Neural progenitor cell (in vitro differentiated cells): ENCODE measurements around the gene MAPK10. TPM values are rescaled to one million over a fixed set of nuclear protein-coding genes. Genes with fewer than 3 reads are reported as not detected.

Experiments used
- DNase-seq: peaks from one replicate; pipeline ENCODE4 v3.0.0-alpha.2; 2016; ENCODE audit warnings: low spot score
- H2AFZ ChIP-seq: fragments of 200-600 bp; sonication (generic); replicated peaks from 2 replicates; pipeline ENCODE4 v1.6.1; 2016; ENCODE audit warnings: antibody characterized with exemption
- H3F3A ChIP-seq: fragments of 200-600 bp; sonication (generic); 2 replicates; pipeline ENCODE4 v1.6.1; 2016; ENCODE audit warnings: antibody characterized with exemption, low read depth
- H3K27ac ChIP-seq: fragments of 200-600 bp; sonication (generic); 2 replicates; pipeline ENCODE4 v1.5.1; 2016; ENCODE audit warnings: mild to moderate bottlenecking
- H3K27me3 ChIP-seq: fragments of 200-600 bp; sonication (generic); 2 replicates; pipeline ENCODE4 v1.6.1; 2016; ENCODE audit warnings: mild to moderate bottlenecking, moderate library complexity
- H3K36me3 ChIP-seq: fragments of 200-600 bp; sonication (generic); 2 replicates; pipeline ENCODE4 v1.5.1; 2016
- H3K4me1 ChIP-seq: fragments of 200-600 bp; sonication (generic); 2 replicates; pipeline ENCODE4 v1.6.1; 2016; ENCODE audit warnings: mixed run types
- H3K4me2 ChIP-seq: fragments of 200-600 bp; sonication (generic); 2 replicates; pipeline ENCODE4 v1.6.1; 2016
- H3K4me3 ChIP-seq: fragments of 200-600 bp; sonication (generic); 2 replicates; pipeline ENCODE4 v1.5.1; 2016
- H3K79me2 ChIP-seq: fragments of 200-600 bp; sonication (generic); 2 replicates; pipeline ENCODE4 v1.6.1; 2016; ENCODE audit warnings: low read depth
- H3K9ac ChIP-seq: fragments of 200-600 bp; sonication (generic); 2 replicates; pipeline ENCODE4 v1.6.1; 2016
- H3K9me3 ChIP-seq: fragments of 200-600 bp; sonication (generic); 2 replicates; pipeline ENCODE4 v1.5.1; 2016; ENCODE audit warnings: low read depth
- H4K20me1 ChIP-seq: fragments of 200-600 bp; sonication (generic); 2 replicates; pipeline ENCODE4 v1.6.1; 2016; ENCODE audit warnings: low read depth
- H3K27ac Mint-ChIP-seq: 3 replicates; pipeline ENCODE4 v1.8.0; 2021; ENCODE audit warnings: mixed read lengths
- H3K27me3 Mint-ChIP-seq: 2 replicates; pipeline ENCODE4 v1.8.0; 2022; ENCODE audit warnings: low read depth, mild to moderate bottlenecking, inconsistent platforms, moderate library complexity, mixed read lengths; ENCODE audit not compliant: insufficient read depth
- H3K36me3 Mint-ChIP-seq: 3 replicates; pipeline ENCODE4 v1.8.0; 2021; ENCODE audit warnings: mixed read lengths
- H3K4me1 Mint-ChIP-seq: 3 replicates; pipeline ENCODE4 v1.8.0; 2021; ENCODE audit warnings: mixed read lengths
- H3K4me3 Mint-ChIP-seq: 3 replicates; pipeline ENCODE4 v1.8.0; 2021; ENCODE audit warnings: mild to moderate bottlenecking, moderate library complexity, mixed read lengths
- H3K9me3 Mint-ChIP-seq: 3 replicates; pipeline ENCODE4 v1.8.0; 2020; ENCODE audit warnings: mixed read lengths
- EZH2 ChIP-seq: fragments of 200-600 bp; sonication (generic); IDR thresholded peaks from 2 replicates; pipeline ENCODE4 v1.6.1; 2017; ENCODE audit warnings: antibody characterized with exemption, mild to moderate bottlenecking, moderate library complexity
- EZH2phosphoT487 ChIP-seq: fragments of 200-600 bp; sonication (generic); IDR thresholded peaks from 2 replicates; pipeline ENCODE4 v1.6.1; 2017; ENCODE audit warnings: antibody characterized with exemption
- total RNA-seq: library from RNA; depleted of rRNA; stranded (reverse); fragments of >200 nt; gene quantifications from 2 replicates; pipeline ENCODE4 v1.2.3, GENCODE V29; 2015; ENCODE audit warnings: low replicate concordance
- TF ChIP-seq, protein P1 (sequence below): fragments of 200-600 bp; sonication (generic); IDR thresholded peaks from 2 replicates; pipeline ENCODE4 v1.5.1; 2017; ENCODE audit warnings: antibody characterized with exemption, mild to moderate bottlenecking

Gene MAPK10
- total RNA-seq, 1 donor from 2014 or later, result 383 TPM

GRCh38 chr4:86376850-86377249 lies 17.0 kb upstream of the MAPK10 start:
- peak overlapping the region; percentile 56 for H3K4me3 Mint-ChIP-seq
- Histone ChIP-seq H3K4me1 (peaks cover 16% of the 10 kb centered on the region), H3F3A (peaks cover 14% of the 10 kb centered on the region), H3K27me3 (no peaks in the 10 kb centered on the region), H3K27ac (peak overlapping the region; percentile 40), H2AFZ (no peak overlapping the region), H3K79me2 (no peaks in the 10 kb centered on the region), H3K9ac (no peak overlapping the region), H3K36me3 (no peaks in the 10 kb centered on the region), H3K4me2 (peak overlapping the region; percentile 28), H4K20me1 (no peaks in the 10 kb centered on the region), H3K9me3 (peaks cover 6% of the 10 kb centered on the region), H3K4me3 (no peak overlapping the region)
- H3K4me1 Mint-ChIP-seq, result peaks cover 13% of the 10 kb centered on the region
- H3K27ac Mint-ChIP-seq, result peak overlapping the region; percentile 72
- H3K36me3 Mint-ChIP-seq, result peaks cover 35% of the 10 kb centered on the region
- H3K9me3 Mint-ChIP-seq, result peaks cover 31% of the 10 kb centered on the region
- H3K27me3 Mint-ChIP-seq, result peaks cover 5% of the 10 kb centered on the region
- peak; percentile 55 for DNase-seq
- TF ChIP-seq EZH2phosphoT487 (no peak), EZH2 (no peak)

DNA sequence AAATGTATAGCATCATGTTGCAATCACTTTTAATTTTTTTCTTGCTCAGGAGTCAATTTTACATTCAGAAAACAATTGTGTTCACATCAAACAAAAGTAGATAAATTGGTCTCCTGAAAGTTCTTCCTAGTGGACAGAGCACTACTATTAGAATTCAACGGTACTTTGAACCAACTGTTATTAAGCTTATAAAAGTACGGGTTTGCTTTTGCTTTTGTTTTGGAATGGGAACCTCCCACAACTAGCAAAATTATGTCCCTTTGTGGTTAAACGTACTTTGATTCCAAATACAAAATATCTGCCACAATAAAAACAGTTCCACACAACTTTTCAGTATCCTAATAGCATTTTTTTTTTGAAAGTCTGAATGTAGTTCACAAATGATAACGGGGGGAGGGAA lies 8.6 kb upstream of the MAPK10 start:
- peak overlapping the region; percentile 52 for H3K4me2 ChIP-seq
- H3K79me2 ChIP-seq, result no peaks in the 10 kb centered on the region
- H2AFZ ChIP-seq, result no peak overlapping the region
- H3K36me3 ChIP-seq, result no peaks in the 10 kb centered on the region
- no peak overlapping the region for H3K27ac ChIP-seq
- H3K27me3 Mint-ChIP-seq, result no peaks in the 10 kb centered on the region
- no peak overlapping the region for H3K4me3 ChIP-seq
- no peak overlapping the region for H3K9ac ChIP-seq
- H3K27ac Mint-ChIP-seq, result no peak overlapping the region
- peaks cover 3% of the 10 kb centered on the region for H3K4me1 Mint-ChIP-seq
- peaks cover 20% of the 10 kb centered on the region for H3K4me1 ChIP-seq
- H4K20me1 ChIP-seq, result no peaks in the 10 kb centered on the region
- H3K9me3 ChIP-seq, result no peaks in the 10 kb centered on the region
- DNase-seq, result no peak
- peaks cover 20% of the 10 kb centered on the region for H3K9me3 Mint-ChIP-seq
- H3K36me3 Mint-ChIP-seq, result peaks cover 11% of the 10 kb centered on the region
- H3K27me3 ChIP-seq, result no peaks in the 10 kb centered on the region
- no peak for TF ChIP-seq EZH2phosphoT487
- TF ChIP-seq EZH2, result no peak
- TF ChIP-seq, protein P1, sequence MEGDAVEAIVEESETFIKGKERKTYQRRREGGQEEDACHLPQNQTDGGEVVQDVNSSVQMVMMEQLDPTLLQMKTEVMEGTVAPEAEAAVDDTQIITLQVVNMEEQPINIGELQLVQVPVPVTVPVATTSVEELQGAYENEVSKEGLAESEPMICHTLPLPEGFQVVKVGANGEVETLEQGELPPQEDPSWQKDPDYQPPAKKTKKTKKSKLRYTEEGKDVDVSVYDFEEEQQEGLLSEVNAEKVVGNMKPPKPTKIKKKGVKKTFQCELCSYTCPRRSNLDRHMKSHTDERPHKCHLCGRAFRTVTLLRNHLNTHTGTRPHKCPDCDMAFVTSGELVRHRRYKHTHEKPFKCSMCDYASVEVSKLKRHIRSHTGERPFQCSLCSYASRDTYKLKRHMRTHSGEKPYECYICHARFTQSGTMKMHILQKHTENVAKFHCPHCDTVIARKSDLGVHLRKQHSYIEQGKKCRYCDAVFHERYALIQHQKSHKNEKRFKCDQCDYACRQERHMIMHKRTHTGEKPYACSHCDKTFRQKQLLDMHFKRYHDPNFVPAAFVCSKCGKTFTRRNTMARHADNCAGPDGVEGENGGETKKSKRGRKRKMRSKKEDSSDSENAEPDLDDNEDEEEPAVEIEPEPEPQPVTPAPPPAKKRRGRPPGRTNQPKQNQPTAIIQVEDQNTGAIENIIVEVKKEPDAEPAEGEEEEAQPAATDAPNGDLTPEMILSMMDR, result no peak
- H3K4me3 Mint-ChIP-seq, result no peak overlapping the region
- H3F3A ChIP-seq, result peaks cover 5% of the 10 kb centered on the region

DNA sequence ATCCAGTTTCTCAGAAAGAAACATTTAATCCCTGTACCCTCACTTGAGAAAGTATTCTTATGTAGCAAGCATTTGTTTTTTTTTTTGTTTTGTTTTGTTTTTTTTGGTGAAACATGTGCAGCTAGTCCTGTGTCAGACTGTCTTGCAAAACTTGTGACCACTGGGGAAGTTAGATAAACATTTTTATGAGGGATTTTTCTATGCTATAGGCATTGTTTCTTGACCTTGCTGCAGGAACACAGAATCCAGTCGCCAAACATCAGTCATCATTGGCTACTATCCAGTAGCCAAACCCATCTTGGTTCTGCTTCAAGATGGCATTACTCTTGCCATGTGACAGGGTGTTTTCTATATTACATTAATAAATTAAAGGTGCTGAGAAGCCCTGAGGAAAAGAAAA lies 7.7 kb upstream of the MAPK10 start:
- no peak for DNase-seq
- H3F3A ChIP-seq, result peaks cover 5% of the 10 kb centered on the region
- H3K27me3 ChIP-seq, result no peaks in the 10 kb centered on the region
- H3K4me3 Mint-ChIP-seq, result no peak overlapping the region
- no peaks in the 10 kb centered on the region for H3K27me3 Mint-ChIP-seq
- peaks cover 3% of the 10 kb centered on the region for H3K4me1 Mint-ChIP-seq
- H3K79me2 ChIP-seq, result no peaks in the 10 kb centered on the region
- no peak overlapping the region for H3K4me3 ChIP-seq
- no peak overlapping the region for H3K27ac ChIP-seq
- H3K36me3 ChIP-seq, result no peaks in the 10 kb centered on the region
- H3K36me3 Mint-ChIP-seq, result peaks cover 8% of the 10 kb centered on the region
- no peaks in the 10 kb centered on the region for H3K9me3 ChIP-seq
- H2AFZ ChIP-seq, result no peak overlapping the region
- TF ChIP-seq, protein P1, result no peak
- TF ChIP-seq EZH2phosphoT487, result no peak
- no peak for TF ChIP-seq EZH2
- peaks cover 20% of the 10 kb centered on the region for H3K4me1 ChIP-seq
- H3K9ac ChIP-seq, result no peak overlapping the region
- no peaks in the 10 kb centered on the region for H4K20me1 ChIP-seq
- H3K27ac Mint-ChIP-seq, result no peak overlapping the region
- H3K9me3 Mint-ChIP-seq, result peaks cover 13% of the 10 kb centered on the region
- no peak overlapping the region for H3K4me2 ChIP-seq

- H3K27me3 Mint-ChIP-seq, result no peaks in the 10 kb centered on the region
- no peak overlapping the region for H2AFZ ChIP-seq
These were observed 7.1 kb upstream of the MAPK10 start for GRCh38 chr4:86366920-86367319.

More at GRCh38 chr4:86366920-86367319, 7.1 kb upstream of the MAPK10 start:
- no peaks in the 10 kb centered on the region for H3K79me2 ChIP-seq
- no peak overlapping the region for H3K4me3 ChIP-seq
- Mint-ChIP-seq H3K27ac (no peak overlapping the region), H3K9me3 (peaks cover 8% of the 10 kb centered on the region), H3K36me3 (peaks cover 4% of the 10 kb centered on the region), H3K4me3 (no peak overlapping the region), H3K4me1 (peaks cover 3% of the 10 kb centered on the region)
- TF ChIP-seq EZH2 (no peak), EZH2phosphoT487 (no peak)
- TF ChIP-seq, protein P1, result no peak
- no peak for DNase-seq
- H3K36me3 ChIP-seq, result no peaks in the 10 kb centered on the region
- no peaks in the 10 kb centered on the region for H4K20me1 ChIP-seq
- peaks cover 5% of the 10 kb centered on the region for H3F3A ChIP-seq
- no peak overlapping the region for H3K9ac ChIP-seq
- no peaks in the 10 kb centered on the region for H3K9me3 ChIP-seq
- no peak overlapping the region for H3K4me2 ChIP-seq
- peaks cover 20% of the 10 kb centered on the region for H3K4me1 ChIP-seq
- H3K27ac ChIP-seq, result no peak overlapping the region
- no peaks in the 10 kb centered on the region for H3K27me3 ChIP-seq
